ENCODE results near the gene NQO2.
A peak's percentile ranks its signal among the peaks of the same experiment; 100 is the strongest.
"Not testable (repeated sequence)": the region's sequence is repeated elsewhere in the genome, so short reads cannot be mapped to it uniquely, and the experiment has no call there.

NQO2 gene

GRCh38 chr6:3016473-3017280 lies 17.0 kb downstream of the NQO2 start:
- no peak for DNase-seq

GRCh38 chr6:3017304-3017703 lies 17.6 kb downstream of the NQO2 start:
- DNase-seq: no peak

- DNase-seq: no peak
Observed at GRCh38 chr6:3019065-3019464, 19.4 kb downstream of the NQO2 start.

GRCh38 chr6:3019749-3020320 lies 20.1 kb downstream of the NQO2 start:
- DNase-seq: no peak

- not testable (repeated sequence) for DNase-seq
Observed at GRCh38 chr6:3020976-3021598, 21.4 kb downstream of the NQO2 start.

GRCh38 chr6:3022765-3023662 lies 23.3 kb downstream of the NQO2 start:
- DNase-seq: no peak

- DNase-seq: peak; percentile 66
Observed at GRCh38 chr6:3023663-3024483, 24.2 kb downstream of the NQO2 start.

GRCh38 chr6:3026791-3027626 lies 27.3 kb downstream of the NQO2 start:
- no peak for DNase-seq

- DNase-seq: not testable (repeated sequence)
Observed at GRCh38 chr6:3028156-3028555, 28.5 kb downstream of the NQO2 start.

- DNase-seq: no peak
Observed at GRCh38 chr6:3031857-3032640, 32.4 kb downstream of the NQO2 start.

GRCh38 chr6:3032986-3033385 lies 33.3 kb downstream of the NQO2 start:
- DNase-seq: no peak

- no peak for DNase-seq
Observed at GRCh38 chr6:3033652-3034051, 34.0 kb downstream of the NQO2 start.

GRCh38 chr6:3035397-3035796 lies 35.7 kb downstream of the NQO2 start:
- no peak for DNase-seq

GRCh38 chr6:3036861-3037637 lies 37.4 kb downstream of the NQO2 start:
- no peak for DNase-seq

GRCh38 chr6:3037638-3038365 lies 38.1 kb downstream of the NQO2 start:
- no peak for DNase-seq

- DNase-seq: no peak
Observed at GRCh38 chr6:3039384-3039783, 39.7 kb downstream of the NQO2 start.

- DNase-seq: no peak
Observed at GRCh38 chr6:3041147-3041546, 41.5 kb downstream of the NQO2 start.

GRCh38 chr6:3041606-3042005 lies 41.9 kb downstream of the NQO2 start:
- no peak for DNase-seq

GRCh38 chr6:3045369-3045768 lies 45.7 kb downstream of the NQO2 start:
- no peak for DNase-seq
